Kidney epithelial cell (primary cell): ENCODE measurements around the gene AGPAT3. TPM values are rescaled to one million over a fixed set of nuclear protein-coding genes. Genes with fewer than 3 reads are reported as not detected.

ENCODE experiments used
- DNase-seq: peaks from one replicate; pipeline ENCODE4 v3.0.0-alpha.2; 2010; ENCODE audit warnings: low read depth
- H3K27me3 ChIP-seq: 2 replicates; pipeline ENCODE4 v1.6.0; 2011; ENCODE audit warnings: low read length; ENCODE audit not compliant: control insufficient read depth, insufficient read depth
- H3K36me3 ChIP-seq: 2 replicates; pipeline ENCODE4 v1.5.1; 2011; ENCODE audit warnings: low read length; ENCODE audit not compliant: control insufficient read depth, insufficient read depth
- H3K4me3 ChIP-seq: 2 replicates; pipeline ENCODE4 v1.5.1; 2011; ENCODE audit warnings: low read depth, mild to moderate bottlenecking, control low read depth, low read length
- CTCF ChIP-seq: IDR thresholded peaks from 2 replicates; pipeline ENCODE4 v1.5.1; 2011; ENCODE audit warnings: mild to moderate bottlenecking, moderate library complexity, low read length, control low read depth, inconsistent platforms; ENCODE audit not compliant: insufficient read depth, poor library complexity, severe bottlenecking
- total RNA-seq: library from RNA; depleted of rRNA; stranded (reverse); fragments of >200 nt; gene quantifications from 2 replicates; pipeline ENCODE4 v1.2.3, GENCODE V29; 2015

The AGPAT3 gene
- total RNA-seq, 1 donor from 2014 or later = 62.3 TPM

GRCh38 chr21:43939443-43940328 is 74.7 kb downstream of the AGPAT3 start:
- H3K36me3 ChIP-seq = no peaks in the 10 kb centered on the region
- no peak for TF ChIP-seq CTCF
- H3K4me3 ChIP-seq = no peak overlapping the region

GRCh38 chr21:43940329-43941050 is 75.5 kb downstream of the AGPAT3 start:
- no peaks in the 10 kb centered on the region for H3K36me3 ChIP-seq
- TF ChIP-seq CTCF = no peak
- H3K27me3 ChIP-seq = no peaks in the 10 kb centered on the region
- no peak overlapping the region for H3K4me3 ChIP-seq
- DNase-seq = no peak

More at GRCh38 chr21:43939443-43940328, 74.7 kb downstream of the AGPAT3 start:
- no peaks in the 10 kb centered on the region for H3K27me3 ChIP-seq
- DNase-seq = no peak

DNA sequence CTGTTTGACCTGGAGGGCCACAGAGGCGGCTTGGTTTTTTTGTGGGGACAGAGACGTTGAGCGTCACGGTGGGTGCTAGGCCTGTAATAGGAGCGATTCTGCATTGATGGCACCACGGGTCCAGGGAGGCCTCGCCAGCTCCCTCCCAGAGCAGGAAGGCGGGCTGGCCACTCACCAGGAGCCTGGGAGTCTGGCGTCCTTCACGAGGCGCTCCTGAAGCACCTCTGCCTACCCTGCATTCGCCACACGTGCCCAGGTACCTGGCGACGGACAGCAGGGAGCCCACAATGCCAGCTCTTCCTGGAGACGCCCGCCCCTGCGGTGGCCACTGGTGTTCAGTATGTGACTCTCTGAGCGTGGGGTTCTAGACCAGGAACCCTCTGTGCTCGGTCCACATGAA is 77.2 kb downstream of the AGPAT3 start:
- no peak overlapping the region for H3K4me3 ChIP-seq
- no peak for TF ChIP-seq CTCF
- H3K27me3 ChIP-seq = no peaks in the 10 kb centered on the region

DNA sequence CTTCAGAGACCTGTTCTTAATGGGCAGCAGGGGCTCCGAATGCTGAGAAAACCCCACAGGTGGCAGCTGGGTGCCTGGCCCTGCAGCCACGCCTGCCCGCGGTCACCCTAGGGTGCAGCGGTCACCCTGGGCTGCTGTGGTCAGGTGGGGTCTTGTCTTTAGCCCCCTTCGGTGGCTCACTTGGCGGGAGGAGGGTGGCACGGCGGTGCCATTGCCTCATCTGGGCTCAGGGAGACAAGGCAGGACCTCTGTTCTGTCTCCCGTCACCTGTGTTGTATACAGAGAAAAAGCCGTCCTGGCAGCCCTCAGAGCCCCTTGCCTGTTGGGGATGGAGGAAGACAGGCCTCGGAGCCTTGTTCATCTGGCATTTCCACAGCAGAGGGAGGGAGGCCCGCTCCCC is 77.6 kb downstream of the AGPAT3 start:
- no peak for TF ChIP-seq CTCF
- Histone ChIP-seq H3K4me3 (no peak overlapping the region), H3K36me3 (no peaks in the 10 kb centered on the region), H3K27me3 (no peaks in the 10 kb centered on the region)
- no peak for DNase-seq

More for the DNA sequence above, 77.2 kb downstream of the AGPAT3 start:
- DNase-seq = no peak
- H3K36me3 ChIP-seq = no peaks in the 10 kb centered on the region

DNA sequence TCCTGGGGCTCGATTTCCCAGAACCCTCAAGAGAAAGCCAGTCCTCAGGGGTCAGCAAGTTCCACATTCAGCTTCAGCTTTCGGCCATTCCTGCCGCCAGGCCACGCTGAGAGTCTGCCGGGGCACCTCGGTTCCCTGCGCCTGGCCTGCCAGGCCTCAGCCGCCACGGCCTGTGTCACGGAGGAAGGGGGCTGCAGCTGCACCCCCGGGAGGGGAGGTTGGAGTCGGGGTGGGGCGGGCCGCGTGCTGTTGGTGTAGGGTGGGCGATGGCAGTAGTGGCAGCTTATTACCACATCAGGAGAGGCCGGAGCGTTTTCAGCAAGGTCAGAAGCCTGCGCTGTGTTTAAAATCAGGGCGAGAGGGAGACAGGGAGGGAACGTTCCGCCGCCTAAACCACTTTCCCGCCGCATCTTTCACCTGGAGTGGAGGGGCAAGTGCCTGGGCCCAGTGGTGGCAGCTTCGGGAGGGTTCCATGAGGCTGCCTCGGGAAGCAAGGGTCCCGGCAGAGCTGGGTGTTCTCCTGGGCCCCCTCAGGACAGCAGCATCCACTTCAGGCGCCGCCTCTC is 78.6 kb downstream of the AGPAT3 start:
- peaks cover 1% of the 10 kb centered on the region for H3K36me3 ChIP-seq
- DNase-seq = no peak
- no peaks in the 10 kb centered on the region for H3K27me3 ChIP-seq
- TF ChIP-seq CTCF = no peak
- H3K4me3 ChIP-seq = no peak overlapping the region
